LNCAP (cell line): ENCODE results near the gene ARHGAP28.

Source experiments
- TF ChIP-seq, protein P1 (sequence below): fragments of 450-650 bp; IDR thresholded peaks from 2 replicates; pipeline ENCODE4 v1.5.1; 2017; ENCODE audit warnings: mild to moderate bottlenecking

The ARHGAP28 gene

DNA sequence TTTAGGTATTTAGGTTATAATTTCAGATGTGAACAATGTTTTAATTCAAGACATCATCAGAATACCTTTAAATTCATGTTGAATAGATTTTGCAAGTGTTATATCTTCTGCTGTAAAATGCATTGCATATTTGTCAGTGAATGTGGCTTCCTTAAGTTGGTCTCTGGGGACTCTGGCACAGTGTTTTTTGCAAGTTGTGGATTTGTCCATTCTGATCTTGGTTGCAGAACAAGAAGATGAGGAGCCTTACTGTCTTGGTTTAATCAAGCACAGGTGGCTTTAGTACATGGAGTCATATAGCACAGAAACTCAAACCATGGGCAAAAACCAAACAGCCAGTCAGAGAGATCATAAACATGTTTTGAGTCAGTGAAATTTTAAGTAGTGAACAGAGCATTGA, 135.7 kb downstream of the ARHGAP28 start:
- TF ChIP-seq, protein P1, sequence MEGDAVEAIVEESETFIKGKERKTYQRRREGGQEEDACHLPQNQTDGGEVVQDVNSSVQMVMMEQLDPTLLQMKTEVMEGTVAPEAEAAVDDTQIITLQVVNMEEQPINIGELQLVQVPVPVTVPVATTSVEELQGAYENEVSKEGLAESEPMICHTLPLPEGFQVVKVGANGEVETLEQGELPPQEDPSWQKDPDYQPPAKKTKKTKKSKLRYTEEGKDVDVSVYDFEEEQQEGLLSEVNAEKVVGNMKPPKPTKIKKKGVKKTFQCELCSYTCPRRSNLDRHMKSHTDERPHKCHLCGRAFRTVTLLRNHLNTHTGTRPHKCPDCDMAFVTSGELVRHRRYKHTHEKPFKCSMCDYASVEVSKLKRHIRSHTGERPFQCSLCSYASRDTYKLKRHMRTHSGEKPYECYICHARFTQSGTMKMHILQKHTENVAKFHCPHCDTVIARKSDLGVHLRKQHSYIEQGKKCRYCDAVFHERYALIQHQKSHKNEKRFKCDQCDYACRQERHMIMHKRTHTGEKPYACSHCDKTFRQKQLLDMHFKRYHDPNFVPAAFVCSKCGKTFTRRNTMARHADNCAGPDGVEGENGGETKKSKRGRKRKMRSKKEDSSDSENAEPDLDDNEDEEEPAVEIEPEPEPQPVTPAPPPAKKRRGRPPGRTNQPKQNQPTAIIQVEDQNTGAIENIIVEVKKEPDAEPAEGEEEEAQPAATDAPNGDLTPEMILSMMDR, result no peak

DNA sequence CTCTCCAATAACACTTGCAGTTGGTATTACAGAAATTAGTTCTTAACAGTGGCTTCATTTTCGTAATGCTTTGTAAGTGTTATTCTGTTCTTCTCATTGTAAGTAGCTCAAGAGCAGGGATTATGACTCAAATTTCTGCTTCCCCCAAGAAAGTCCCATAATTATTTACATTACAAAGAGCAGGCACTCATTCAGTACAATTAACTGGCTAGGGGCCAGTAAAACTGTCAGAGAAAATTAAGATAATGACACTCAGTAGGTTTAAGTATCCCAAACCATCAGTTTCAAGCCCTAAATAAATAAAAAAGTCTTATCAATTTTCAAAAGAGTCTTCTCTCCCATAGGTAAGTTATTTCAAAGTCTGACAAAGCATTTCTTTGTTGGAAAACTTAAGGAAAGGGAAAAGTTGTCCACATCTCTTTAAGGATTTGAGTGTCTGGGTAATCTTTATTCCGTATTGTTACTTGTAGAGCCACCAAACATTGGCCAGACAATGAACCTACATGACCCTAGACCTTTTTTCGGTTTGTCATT, 137.1 kb downstream of the ARHGAP28 start:
- TF ChIP-seq, protein P1, result no peak

DNA sequence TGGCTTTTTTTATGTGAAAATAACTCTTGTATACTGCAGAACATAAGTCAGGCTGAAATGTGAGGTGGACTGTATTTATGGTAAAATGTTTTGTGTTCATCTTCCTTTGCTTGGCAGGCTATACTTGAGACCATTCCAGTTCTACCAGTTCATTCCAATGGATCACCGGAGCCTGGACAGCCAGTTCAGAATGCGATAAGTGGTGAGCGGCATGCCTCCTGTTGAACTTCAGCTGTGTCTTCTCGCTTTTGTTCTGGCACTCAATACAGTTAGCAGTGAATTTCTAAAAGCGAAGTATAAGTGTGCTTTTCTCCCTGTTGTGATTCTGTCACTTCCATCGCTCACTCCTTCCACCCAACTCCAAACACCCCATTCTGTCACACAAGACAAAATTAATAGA, 138.5 kb downstream of the ARHGAP28 start:
- TF ChIP-seq, protein P1, result no peak

DNA sequence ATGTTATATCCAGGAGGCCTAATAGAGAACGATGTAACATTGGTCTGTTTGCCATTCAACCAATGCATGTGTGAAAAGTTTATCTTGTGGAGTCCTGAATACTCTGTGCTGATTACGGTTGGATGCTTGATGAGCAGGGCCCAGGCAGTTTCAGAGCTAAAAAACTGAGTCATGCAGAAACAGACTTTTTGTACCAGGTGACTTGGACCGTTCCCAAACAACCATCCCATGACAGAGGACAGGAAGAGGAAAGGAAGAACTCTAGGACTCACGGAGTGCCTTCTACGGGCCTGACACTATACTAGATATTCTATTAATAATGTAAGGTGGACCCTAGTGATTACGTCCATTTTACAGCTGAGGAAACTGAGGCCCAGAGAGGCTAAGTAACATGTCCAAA, 142.1 kb downstream of the ARHGAP28 start:
- TF ChIP-seq, protein P1, result no peak

DNA sequence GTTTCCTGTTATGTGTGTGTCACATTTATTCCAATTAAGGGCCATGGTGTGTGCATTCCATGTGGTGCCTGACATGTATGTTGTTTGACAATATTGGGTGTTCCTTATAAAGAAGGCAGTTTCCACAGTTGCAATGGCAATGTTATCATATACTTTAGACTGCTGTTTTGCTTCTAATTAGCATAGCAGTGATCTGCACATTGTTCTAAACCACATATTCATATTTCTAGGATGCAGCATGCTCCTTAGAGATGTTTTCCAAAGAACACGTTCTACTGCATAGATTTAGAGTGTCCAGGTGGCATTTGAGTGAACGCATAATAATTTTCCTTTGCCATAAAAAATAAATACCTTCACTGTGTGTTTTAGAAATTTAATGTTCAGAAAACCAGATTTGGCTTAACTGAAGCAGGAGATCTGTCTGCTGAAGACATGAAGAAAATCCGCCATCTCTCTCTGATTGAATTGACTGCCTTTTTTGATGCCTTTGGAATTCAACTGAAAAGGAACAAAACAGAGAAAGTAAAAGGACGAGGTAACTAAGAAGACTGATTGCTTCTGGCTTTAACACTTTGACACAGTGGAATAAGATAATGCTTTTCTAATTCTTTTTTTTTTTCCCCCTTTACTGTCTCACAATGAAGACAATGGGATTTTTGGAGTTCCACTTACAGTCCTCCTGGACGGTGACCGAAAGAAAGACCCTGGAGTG, 143.7 kb downstream of the ARHGAP28 start:
- TF ChIP-seq, protein P1, result no peak

DNA sequence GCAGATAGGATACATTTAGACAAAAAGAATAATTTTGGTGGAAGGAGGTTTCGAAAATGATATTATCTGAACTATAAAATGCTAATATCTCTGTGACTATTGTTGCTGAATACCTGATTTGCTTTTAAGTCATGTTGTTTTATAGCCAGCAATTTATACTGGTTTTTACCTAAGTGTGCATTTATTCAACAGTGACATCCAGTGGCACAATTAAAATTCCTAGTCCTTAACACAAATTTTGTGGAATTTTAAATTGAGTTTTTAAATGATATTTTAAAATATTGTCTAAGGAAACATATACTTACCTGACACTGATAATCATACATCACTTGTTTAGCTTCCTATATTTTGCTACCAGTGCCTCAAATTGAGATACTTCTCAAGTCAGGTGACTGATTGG, 144.8 kb downstream of the ARHGAP28 start:
- TF ChIP-seq, protein P1, result peak; percentile 69

DNA sequence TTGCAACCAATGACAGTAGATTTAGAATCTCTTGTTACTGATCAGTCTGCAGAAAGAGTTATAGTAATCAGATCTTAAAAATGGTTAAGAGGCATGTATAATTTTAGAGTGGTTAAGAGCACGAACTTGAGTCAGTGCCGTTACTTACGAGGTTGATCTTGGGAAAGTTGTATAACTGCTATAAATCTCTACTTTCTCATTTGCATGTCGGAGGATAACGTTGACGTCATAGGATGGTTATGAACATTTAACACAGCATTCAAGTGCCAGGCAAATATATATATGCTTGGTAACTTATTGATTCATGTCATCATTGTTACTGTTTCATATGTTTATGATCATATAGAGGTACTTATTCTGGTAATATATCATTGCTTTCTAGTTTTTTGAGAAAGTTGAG, 146.2 kb downstream of the ARHGAP28 start:
- TF ChIP-seq, protein P1, result no peak
